Measurements from ENCODE around the gene FAM114A1.

GRCh38 chr4:38889143-38889542 is 21.5 kb downstream of the FAM114A1 start:
- TF ChIP-seq CTCF (IDR thresholded peaks at IDR 0.05; ENCODE audit: insufficient read depth, low read length) (no peak), POLR2AphosphoS5 (IDR thresholded peaks at IDR 0.05; ENCODE audit: low read depth) (no peak)
